Measurements from ENCODE around the gene AAK1.

The AAK1 gene

GRCh38 chr2:69489793-69490192 is 153.7 kb downstream of the AAK1 start:
- H3K27me3 ChIP-seq (ENCODE audit: control insufficient read depth, low read length) = no peaks in the 10 kb centered on the region
- no peaks in the 10 kb centered on the region for H3F3A ChIP-seq (ENCODE audit: control insufficient read depth, insufficient read depth)
- H3K9me3 ChIP-seq (ENCODE audit: control insufficient read depth, insufficient read depth, low read length) = no peaks in the 10 kb centered on the region
- H3K4me3 ChIP-seq (ENCODE audit: low read length) = no peak overlapping the region
- no peaks in the 10 kb centered on the region for H3K4me1 ChIP-seq (ENCODE audit: control insufficient read depth, low read length)
- no peaks in the 10 kb centered on the region for H4K20me1 ChIP-seq (ENCODE audit: control insufficient read depth, insufficient read depth, low read depth, low read length)
- no peak for TF ChIP-seq CTCF (IDR thresholded peaks at IDR 0.05; ENCODE audit: low read depth, low read length, poor library complexity, severe bottlenecking)
- TF ChIP-seq EZH2phosphoT487 (IDR thresholded peaks at IDR 0.05; ENCODE audit: borderline replicate concordance, low read length) = no peak
- no peaks in the 10 kb centered on the region for H3K36me3 ChIP-seq (ENCODE audit: control insufficient read depth, low read length)
- no peak overlapping the region for H3K4me2 ChIP-seq (ENCODE audit: low read length)
- H3K9me2 ChIP-seq (replicated peaks; ENCODE audit: control insufficient read depth, low read length) = no peaks in the 10 kb centered on the region
- no peak overlapping the region for H3K27ac ChIP-seq (ENCODE audit: low read depth, low read length)
- no peaks in the 10 kb centered on the region for H3K79me2 ChIP-seq (ENCODE audit: control insufficient read depth, low read length)

GRCh38 chr2:69483696-69484095 is 159.8 kb downstream of the AAK1 start:
- no peaks in the 10 kb centered on the region for H4K20me1 ChIP-seq (ENCODE audit: control insufficient read depth, insufficient read depth, low read depth, low read length)
- H3K9me3 ChIP-seq (ENCODE audit: control insufficient read depth, insufficient read depth, low read length) = no peaks in the 10 kb centered on the region
- no peaks in the 10 kb centered on the region for H3K79me2 ChIP-seq (ENCODE audit: control insufficient read depth, low read length)
- no peaks in the 10 kb centered on the region for H3K36me3 ChIP-seq (ENCODE audit: control insufficient read depth, low read length)
- H3K4me1 ChIP-seq (ENCODE audit: control insufficient read depth, low read length) = peaks cover 5% of the 10 kb centered on the region; the same call in 1 of the 2 replicates
- peaks cover 21% of the 10 kb centered on the region for H3K27me3 ChIP-seq (ENCODE audit: control insufficient read depth, low read length)
- no peaks in the 10 kb centered on the region for H3F3A ChIP-seq (ENCODE audit: control insufficient read depth, insufficient read depth)
- no peak overlapping the region for H3K4me3 ChIP-seq (ENCODE audit: low read length)
- no peaks in the 10 kb centered on the region for H3K9me2 ChIP-seq (replicated peaks; ENCODE audit: control insufficient read depth, low read length)
- H3K27ac ChIP-seq (ENCODE audit: low read depth, low read length) = no peak overlapping the region
- H3K4me2 ChIP-seq (ENCODE audit: low read length) = no peak overlapping the region
- TF ChIP-seq EZH2phosphoT487 (IDR thresholded peaks at IDR 0.05; ENCODE audit: borderline replicate concordance, low read length) = no peak
- TF ChIP-seq CTCF (IDR thresholded peaks at IDR 0.05; ENCODE audit: low read depth, low read length, poor library complexity, severe bottlenecking) = no peak

GRCh38 chr2:69483024-69483423 is 160.5 kb downstream of the AAK1 start:
- no peak overlapping the region for H3K27ac ChIP-seq (ENCODE audit: low read depth, low read length)
- no peaks in the 10 kb centered on the region for H3K79me2 ChIP-seq (ENCODE audit: control insufficient read depth, low read length)
- H3K36me3 ChIP-seq (ENCODE audit: control insufficient read depth, low read length) = no peaks in the 10 kb centered on the region
- no peak overlapping the region for H3K4me3 ChIP-seq (ENCODE audit: low read length)
- no peaks in the 10 kb centered on the region for H3F3A ChIP-seq (ENCODE audit: control insufficient read depth, insufficient read depth)
- H4K20me1 ChIP-seq (ENCODE audit: control insufficient read depth, insufficient read depth, low read depth, low read length) = no peaks in the 10 kb centered on the region
- H3K4me1 ChIP-seq (ENCODE audit: control insufficient read depth, low read length) = peaks cover 5% of the 10 kb centered on the region
- no peak for TF ChIP-seq EZH2phosphoT487 (IDR thresholded peaks at IDR 0.05; ENCODE audit: borderline replicate concordance, low read length)
- no peak for TF ChIP-seq CTCF (IDR thresholded peaks at IDR 0.05; ENCODE audit: low read depth, low read length, poor library complexity, severe bottlenecking)
- H3K4me2 ChIP-seq (ENCODE audit: low read length) = no peak overlapping the region
- H3K27me3 ChIP-seq (ENCODE audit: control insufficient read depth, low read length) = peaks cover 21% of the 10 kb centered on the region
- H3K9me3 ChIP-seq (ENCODE audit: control insufficient read depth, insufficient read depth, low read length) = no peaks in the 10 kb centered on the region
- no peaks in the 10 kb centered on the region for H3K9me2 ChIP-seq (replicated peaks; ENCODE audit: control insufficient read depth, low read length)

GRCh38 chr2:69482471-69482870 is 161.1 kb downstream of the AAK1 start:
- H3K4me2 ChIP-seq (ENCODE audit: low read length) = no peak overlapping the region
- no peaks in the 10 kb centered on the region for H3K36me3 ChIP-seq (ENCODE audit: control insufficient read depth, low read length)
- H3K9me2 ChIP-seq (replicated peaks; ENCODE audit: control insufficient read depth, low read length) = no peaks in the 10 kb centered on the region
- H3K27me3 ChIP-seq (ENCODE audit: control insufficient read depth, low read length) = peaks cover 21% of the 10 kb centered on the region
- no peak overlapping the region for H3K4me3 ChIP-seq (ENCODE audit: low read length)
- TF ChIP-seq EZH2phosphoT487 (IDR thresholded peaks at IDR 0.05; ENCODE audit: borderline replicate concordance, low read length) (no peak), CTCF (IDR thresholded peaks at IDR 0.05; ENCODE audit: low read depth, low read length, poor library complexity, severe bottlenecking) (no peak)
- no peaks in the 10 kb centered on the region for H3K9me3 ChIP-seq (ENCODE audit: control insufficient read depth, insufficient read depth, low read length)
- no peaks in the 10 kb centered on the region for H3F3A ChIP-seq (ENCODE audit: control insufficient read depth, insufficient read depth)
- H3K27ac ChIP-seq (ENCODE audit: low read depth, low read length) = no peak overlapping the region
- H4K20me1 ChIP-seq (ENCODE audit: control insufficient read depth, insufficient read depth, low read depth, low read length) = no peaks in the 10 kb centered on the region
- H3K79me2 ChIP-seq (ENCODE audit: control insufficient read depth, low read length) = no peaks in the 10 kb centered on the region
- peaks cover 8% of the 10 kb centered on the region for H3K4me1 ChIP-seq (ENCODE audit: control insufficient read depth, low read length)

All from DOHH2 (cell line).